Trophoblast cell (in vitro differentiated cells and primary cell): Measurements from ENCODE around the gene NFATC2.
A peak's percentile ranks its signal among the peaks of the same experiment; 100 is the strongest.

Experiments
- DNase-seq, 2 donors: peaks; one replicate each; pipeline ENCODE4 v3.0.0-alpha.2; 2016
- H2AFZ ChIP-seq: 2 replicates; pipeline ENCODE4 v1.6.1; 2013; ENCODE audit warnings: low read length, moderate library complexity, mild to moderate bottlenecking; ENCODE audit not compliant: insufficient read depth, poor library complexity
- H2AK5ac ChIP-seq: 2 replicates; pipeline ENCODE4 v1.6.1; 2013; ENCODE audit warnings: mild to moderate bottlenecking, low read length
- H2BK120ac ChIP-seq: 2 replicates; pipeline ENCODE4 v1.6.1; 2013; ENCODE audit warnings: low read length, mild to moderate bottlenecking, moderate library complexity; ENCODE audit not compliant: insufficient read depth, poor library complexity
- H2BK12ac ChIP-seq: 2 replicates; pipeline ENCODE4 v1.6.1; 2013; ENCODE audit warnings: mild to moderate bottlenecking, low read length, moderate library complexity
- H2BK5ac ChIP-seq: 2 replicates; pipeline ENCODE4 v1.6.1; 2013; ENCODE audit warnings: low read length, low read depth, moderate library complexity, mild to moderate bottlenecking; ENCODE audit not compliant: poor library complexity
- H3K14ac ChIP-seq: 2 replicates; pipeline ENCODE4 v1.6.1; 2013; ENCODE audit warnings: mild to moderate bottlenecking, low read length
- H3K18ac ChIP-seq: 2 replicates; pipeline ENCODE4 v1.6.1; 2013; ENCODE audit warnings: mild to moderate bottlenecking, low read length
- H3K23ac ChIP-seq: 2 replicates; pipeline ENCODE4 v1.6.1; 2013; ENCODE audit warnings: low read length
- H3K27ac ChIP-seq: 2 replicates; pipeline ENCODE4 v1.5.1; 2013; ENCODE audit warnings: low read depth, mild to moderate bottlenecking, inconsistent platforms, low read length, moderate library complexity
- H3K27me3 ChIP-seq: 2 replicates; pipeline ENCODE4 v1.6.1; 2013; ENCODE audit warnings: inconsistent platforms, mild to moderate bottlenecking, low read length, moderate library complexity; ENCODE audit not compliant: insufficient read depth
- H3K36me3 ChIP-seq, 2 experiments: 1 replicate in 1 of 2; 2 replicates in 1 of 2; pipeline ENCODE4 v1.6.1; 2013; ENCODE audit warnings: low read length in 2 of 2, mild to moderate bottlenecking in 2 of 2, moderate library complexity in 1 of 2; ENCODE audit not compliant: insufficient read depth in 2 of 2, control insufficient read depth in 1 of 2
- H3K4ac ChIP-seq: 2 replicates; pipeline ENCODE4 v1.6.1; 2013; ENCODE audit warnings: low read depth, mild to moderate bottlenecking, low read length, moderate library complexity
- H3K4me1 ChIP-seq, 2 experiments: 1 replicate in 1 of 2; 2 replicates in 1 of 2; pipeline ENCODE4 v1.6.1; 2013; ENCODE audit warnings: low read length in 2 of 2, mild to moderate bottlenecking in 2 of 2, moderate library complexity in 1 of 2; ENCODE audit not compliant: insufficient read depth in 2 of 2, control insufficient read depth in 1 of 2
- H3K4me2 ChIP-seq: 2 replicates; pipeline ENCODE4 v1.6.1; 2013; ENCODE audit warnings: inconsistent platforms, mild to moderate bottlenecking, low read length, moderate library complexity
- H3K4me3 ChIP-seq: 2 replicates; pipeline ENCODE4 v1.5.1; 2013; ENCODE audit warnings: mild to moderate bottlenecking, low read depth, low read length, inconsistent platforms
- H3K79me1 ChIP-seq: one replicate; pipeline ENCODE4 v1.6.1; 2013; ENCODE audit warnings: low read length
- H3K79me2 ChIP-seq: 2 replicates; pipeline ENCODE4 v1.6.1; 2013; ENCODE audit warnings: low read length, mild to moderate bottlenecking; ENCODE audit not compliant: control insufficient read depth, insufficient read depth, poor library complexity
- H3K9ac ChIP-seq: 2 replicates; pipeline ENCODE4 v1.6.1; 2013; ENCODE audit warnings: mild to moderate bottlenecking, low read length
- H3K9me3 ChIP-seq: 2 replicates; pipeline ENCODE4 v1.6.1; 2013; ENCODE audit warnings: low read depth, mild to moderate bottlenecking, control low read depth, inconsistent platforms, low read length; ENCODE audit not compliant: insufficient read depth
- H4K12ac ChIP-seq: 2 replicates; pipeline ENCODE4 v1.6.1; 2013; ENCODE audit warnings: low read depth, mild to moderate bottlenecking, low read length, moderate library complexity
- H4K8ac ChIP-seq: 2 replicates; pipeline ENCODE4 v1.6.1; 2013; ENCODE audit warnings: low read depth, mild to moderate bottlenecking, low read length, moderate library complexity
- H4K91ac ChIP-seq: one replicate; pipeline ENCODE4 v1.6.1; 2013; ENCODE audit warnings: low read depth, mild to moderate bottlenecking, low read length, moderate library complexity
- WGBS: extraction: QIAGEN DNeasy Blood & Tissue Kit; methylation state at CpG from one replicate; pipeline ENCODE4 v1.1.7; 2013; ENCODE audit warnings: missing lambda C conversion rate; ENCODE audit not compliant: insufficient read length, insufficient coverage; ENCODE audit errors: extremely low coverage; 5-methylcytosine and 5-hydroxymethylcytosine counted together

The NFATC2 gene

DNA sequence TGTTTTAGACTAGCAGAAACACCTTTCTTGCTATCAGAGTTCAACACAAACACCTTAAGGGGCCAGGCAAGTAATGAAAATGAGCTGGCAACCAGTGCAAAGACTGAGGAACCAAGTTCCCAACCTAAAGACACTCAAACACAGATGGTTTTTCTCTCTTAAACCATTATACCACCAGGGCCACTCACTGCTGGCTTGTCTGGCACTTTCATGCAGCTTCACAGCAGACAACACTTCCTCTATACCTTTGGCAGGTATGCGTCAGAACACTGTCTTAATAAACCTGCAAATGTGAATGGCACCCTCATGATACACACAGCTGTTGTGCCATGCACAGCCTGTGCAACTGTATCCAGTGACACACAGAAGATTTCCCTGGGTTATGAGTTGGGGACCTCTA, 41.6 kb downstream of the NFATC2 start:
- Histone ChIP-seq H2AFZ (no peak overlapping the region), H3K79me1 (no peaks in the 10 kb centered on the region), H3K9ac (no peak overlapping the region), H4K8ac (no peak overlapping the region), H2BK5ac (no peak overlapping the region), H2BK120ac (no peak overlapping the region), H3K79me2 (no peaks in the 10 kb centered on the region), H3K4me1 (peaks cover 0 to 2% of the 10 kb centered on the region in 2 experiments), H3K9me3 (no peaks in the 10 kb centered on the region), H2AK5ac (no peak overlapping the region), H3K4me2 (no peak overlapping the region), H4K91ac (no peak overlapping the region), H2BK12ac (no peak overlapping the region), H4K12ac (no peak overlapping the region), H3K4me3 (no peak overlapping the region), H3K4ac (no peak overlapping the region), H3K27me3 (no peaks in the 10 kb centered on the region), H3K23ac (no peak overlapping the region), H3K18ac (no peak overlapping the region), H3K14ac (no peak overlapping the region), H3K27ac (no peak overlapping the region), H3K36me3 (peaks cover 2 to 8% of the 10 kb centered on the region in 2 experiments)
- no CpG with 5 or more reads among the region's 1 CpG for WGBS
- no peak for DNase-seq

DNA sequence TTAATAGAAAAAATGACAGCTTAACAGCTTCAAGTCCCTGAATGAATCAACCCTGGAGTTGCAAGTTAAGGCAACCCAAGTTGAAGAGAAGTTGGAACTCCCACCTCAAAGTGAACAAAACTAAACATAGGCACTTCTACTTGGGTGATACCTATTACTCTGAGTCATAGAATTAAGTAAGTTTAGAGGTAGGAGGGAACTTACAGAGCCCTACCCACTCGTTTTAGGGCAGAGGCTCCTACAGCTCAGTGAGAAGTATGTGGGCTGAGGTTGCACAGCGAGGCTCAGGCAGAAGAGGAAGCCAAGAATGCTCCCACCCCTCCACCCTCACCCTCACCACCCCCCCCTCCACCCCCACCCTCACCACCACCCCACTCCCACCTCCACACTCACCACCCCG, 42.2 kb downstream of the NFATC2 start:
- no CpG with 5 or more reads among the region's 3 CpGs for WGBS
- Histone ChIP-seq H3K79me1 (no peaks in the 10 kb centered on the region), H2AK5ac (no peak overlapping the region), H4K8ac (no peak overlapping the region), H3K27ac (no peak overlapping the region), H3K79me2 (no peaks in the 10 kb centered on the region), H3K14ac (no peak overlapping the region), H4K12ac (no peak overlapping the region), H3K9me3 (no peaks in the 10 kb centered on the region), H2BK12ac (no peak overlapping the region), H3K4me3 (no peak overlapping the region), H2BK120ac (no peak overlapping the region), H3K18ac (no peak overlapping the region), H3K4ac (no peak overlapping the region), H3K9ac (no peak overlapping the region), H3K4me1 (peaks cover 0 to 2% of the 10 kb centered on the region in 2 experiments), H3K36me3 (peaks cover 0 to 5% of the 10 kb centered on the region in 2 experiments), H3K23ac (no peak overlapping the region), H3K27me3 (no peaks in the 10 kb centered on the region), H4K91ac (no peak overlapping the region), H2BK5ac (no peak overlapping the region), H2AFZ (no peak overlapping the region), H3K4me2 (no peak overlapping the region)
- DNase-seq, result no peak

DNA sequence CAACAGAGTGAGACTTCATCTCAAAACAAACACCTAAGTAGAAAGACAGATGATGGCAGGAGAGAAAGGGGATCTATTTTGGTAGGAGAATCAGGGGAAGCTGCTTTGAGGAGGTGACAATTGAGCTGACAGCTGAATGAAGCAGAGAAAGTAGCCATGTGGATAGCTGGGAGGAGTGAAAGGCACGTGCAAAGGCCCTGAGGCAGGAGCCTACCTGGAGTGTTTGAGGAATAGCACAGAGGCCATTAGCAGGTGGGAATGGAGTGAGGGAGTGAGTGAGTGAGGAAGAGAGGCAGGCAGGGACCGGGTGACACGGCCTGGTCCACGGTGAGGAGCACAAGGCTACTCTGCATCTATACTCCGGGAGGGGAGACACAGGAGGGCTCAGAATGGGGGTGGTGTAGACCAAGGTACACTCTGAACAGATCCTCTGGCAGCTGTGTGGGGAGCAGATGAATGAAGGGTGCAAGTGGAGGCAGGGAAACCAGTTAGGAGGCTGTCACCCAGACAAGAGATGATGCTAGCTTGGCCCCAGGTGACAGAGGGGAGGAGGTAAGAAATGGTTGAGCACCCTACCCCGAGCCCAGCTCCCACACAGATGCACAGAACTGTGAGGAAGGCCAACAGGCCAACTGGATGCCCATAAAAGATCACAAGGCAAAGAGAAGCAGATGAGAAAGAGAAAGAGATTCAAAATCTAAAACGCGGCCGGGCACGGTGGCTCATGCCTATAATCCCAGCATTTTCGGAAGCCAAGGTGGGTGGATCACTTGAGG, 43.6 kb downstream of the NFATC2 start:
- Histone ChIP-seq H4K8ac (no peak overlapping the region), H2AK5ac (no peak overlapping the region), H3K79me1 (no peaks in the 10 kb centered on the region), H3K14ac (no peak overlapping the region), H3K23ac (no peak overlapping the region), H3K4ac (no peak overlapping the region), H3K27ac (no peak overlapping the region), H4K12ac (no peak overlapping the region), H3K4me3 (no peak overlapping the region), H3K36me3 (peaks cover 0 to 5% of the 10 kb centered on the region in 2 experiments), H2BK5ac (no peak overlapping the region), H3K9ac (no peak overlapping the region), H3K9me3 (no peaks in the 10 kb centered on the region), H3K79me2 (no peaks in the 10 kb centered on the region), H3K18ac (no peak overlapping the region), H3K27me3 (no peaks in the 10 kb centered on the region), H3K4me1 (peaks cover 0 to 2% of the 10 kb centered on the region in 2 experiments), H2BK120ac (no peak overlapping the region), H3K4me2 (no peak overlapping the region), H2AFZ (no peak overlapping the region), H4K91ac (no peak overlapping the region), H2BK12ac (no peak overlapping the region)
- peak in 1 of 2 donors; percentile 56 for DNase-seq
- WGBS, result no CpG with 5 or more reads among the region's 11 CpGs

DNA sequence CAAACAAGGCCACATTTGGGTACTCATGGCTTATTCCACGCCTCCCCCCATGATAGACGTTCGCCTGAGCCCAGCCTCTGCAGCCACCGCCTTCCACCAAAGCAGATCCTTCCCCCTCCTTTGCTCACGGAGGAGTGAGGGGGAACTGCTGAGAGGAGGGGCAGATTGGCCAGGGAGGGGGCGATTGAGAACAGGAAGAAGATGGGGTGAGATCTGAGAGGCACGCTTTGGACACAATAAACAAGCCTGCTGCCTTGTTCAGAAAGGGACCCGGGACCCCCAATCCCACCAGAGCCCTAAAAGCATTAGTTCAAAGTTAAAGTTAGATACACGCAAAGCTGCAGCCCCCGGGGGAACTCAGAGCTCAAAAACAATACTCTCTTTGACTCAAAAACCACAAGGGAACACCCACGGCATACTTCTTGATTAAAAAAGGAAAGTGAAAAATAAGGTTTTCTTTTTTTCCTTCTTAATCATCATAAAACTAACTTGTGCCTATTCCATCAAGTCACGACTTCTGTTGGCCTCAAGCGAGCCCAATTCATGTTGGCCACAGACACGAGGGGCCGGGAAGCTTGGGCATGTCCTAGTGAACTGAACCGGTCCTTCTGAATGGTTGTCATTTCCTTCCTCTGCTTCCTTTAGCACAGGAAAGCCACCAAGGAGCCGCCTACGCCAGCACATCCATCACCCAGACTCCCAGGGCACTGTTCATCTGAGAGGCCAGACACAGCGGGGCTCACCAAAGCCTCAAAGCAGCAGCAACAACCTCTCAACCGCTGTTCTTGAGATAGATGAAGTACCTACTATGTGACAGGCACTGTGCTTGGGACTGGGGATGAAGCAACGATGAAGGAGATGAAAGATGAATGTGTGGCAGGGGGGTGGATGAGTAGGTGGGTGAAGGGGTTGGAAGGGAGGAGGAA, 44.7 kb downstream of the NFATC2 start:
- DNase-seq, result no peak
- Histone ChIP-seq H2AK5ac (no peak overlapping the region), H3K79me1 (no peaks in the 10 kb centered on the region), H2BK5ac (no peak overlapping the region), H4K8ac (no peak overlapping the region), H3K4me3 (no peak overlapping the region), H3K4ac (no peak overlapping the region), H3K27me3 (no peaks in the 10 kb centered on the region), H3K9me3 (no peaks in the 10 kb centered on the region), H3K36me3 (peaks cover 0 to 2% of the 10 kb centered on the region in 2 experiments), H3K14ac (no peak overlapping the region), H2AFZ (no peak overlapping the region), H4K91ac (no peak overlapping the region), H3K79me2 (no peaks in the 10 kb centered on the region), H2BK12ac (no peak overlapping the region), H3K4me2 (no peak overlapping the region), H2BK120ac (no peak overlapping the region), H3K27ac (no peak overlapping the region), H3K9ac (no peak overlapping the region), H3K18ac (no peak overlapping the region), H4K12ac (no peak overlapping the region), H3K23ac (no peak overlapping the region), H3K4me1 (peaks cover 0 to 2% of the 10 kb centered on the region in 2 experiments)
- no CpG with 5 or more reads among the region's 21 CpGs for WGBS
